NOMO-1 (cell line): ENCODE data around the gene SCRN1.

Experiments used
- DNase-seq, 2 experiments: peaks; one replicate each; lab custom pipeline; 2025; ENCODE audit not compliant: unreplicated experiment in 2 of 2; lab: John Stamatoyannopoulos, UW

Gene SCRN1, protein sequence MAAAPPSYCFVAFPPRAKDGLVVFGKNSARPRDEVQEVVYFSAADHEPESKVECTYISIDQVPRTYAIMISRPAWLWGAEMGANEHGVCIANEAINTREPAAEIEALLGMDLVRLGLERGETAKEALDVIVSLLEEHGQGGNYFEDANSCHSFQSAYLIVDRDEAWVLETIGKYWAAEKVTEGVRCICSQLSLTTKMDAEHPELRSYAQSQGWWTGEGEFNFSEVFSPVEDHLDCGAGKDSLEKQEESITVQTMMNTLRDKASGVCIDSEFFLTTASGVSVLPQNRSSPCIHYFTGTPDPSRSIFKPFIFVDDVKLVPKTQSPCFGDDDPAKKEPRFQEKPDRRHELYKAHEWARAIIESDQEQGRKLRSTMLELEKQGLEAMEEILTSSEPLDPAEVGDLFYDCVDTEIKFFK

DNA sequence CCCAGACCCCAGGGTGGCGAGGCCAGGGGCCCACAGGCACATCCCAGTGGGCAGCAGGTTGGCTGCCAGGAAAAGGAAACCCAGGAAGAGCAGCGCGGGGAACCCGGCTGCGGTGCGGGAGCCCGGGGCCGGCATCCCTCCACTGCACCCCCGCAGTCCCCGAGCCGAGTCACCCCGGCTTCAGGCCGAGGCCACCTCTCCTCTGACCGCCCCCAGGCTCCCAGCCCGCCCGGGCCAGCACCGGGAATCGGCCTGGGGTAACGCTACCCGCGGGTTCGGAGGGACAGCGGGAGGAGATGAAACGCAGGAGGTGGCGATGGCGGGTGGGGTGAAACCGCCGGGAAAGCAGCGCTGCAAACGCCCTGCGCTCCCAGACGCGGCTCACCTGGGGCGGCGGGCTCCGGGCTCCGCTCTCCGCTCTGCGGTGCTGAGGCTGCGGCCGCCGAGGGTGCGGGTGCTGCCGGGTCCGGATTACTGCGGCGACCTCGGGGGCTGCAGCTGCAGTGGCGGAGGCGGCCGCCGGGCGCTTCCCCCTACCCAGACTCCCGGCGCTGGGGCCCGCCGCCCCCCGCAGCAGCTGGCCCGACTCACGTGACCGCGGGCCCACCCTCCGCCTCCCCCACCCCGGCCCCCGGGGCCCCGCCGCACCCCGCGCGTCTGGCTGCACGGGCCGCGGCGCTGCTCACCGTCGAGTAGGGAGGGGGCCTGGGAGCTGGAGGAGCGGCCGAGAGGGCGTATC, at the start of gene SCRN1:
Gene SCRN1, minus strand, starts transcription at position 545 of the 739 bp plus-strand sequence. CDS start 20,734 bp downstream, outside the sequence.
- DNase-seq, result no peak

DNA sequence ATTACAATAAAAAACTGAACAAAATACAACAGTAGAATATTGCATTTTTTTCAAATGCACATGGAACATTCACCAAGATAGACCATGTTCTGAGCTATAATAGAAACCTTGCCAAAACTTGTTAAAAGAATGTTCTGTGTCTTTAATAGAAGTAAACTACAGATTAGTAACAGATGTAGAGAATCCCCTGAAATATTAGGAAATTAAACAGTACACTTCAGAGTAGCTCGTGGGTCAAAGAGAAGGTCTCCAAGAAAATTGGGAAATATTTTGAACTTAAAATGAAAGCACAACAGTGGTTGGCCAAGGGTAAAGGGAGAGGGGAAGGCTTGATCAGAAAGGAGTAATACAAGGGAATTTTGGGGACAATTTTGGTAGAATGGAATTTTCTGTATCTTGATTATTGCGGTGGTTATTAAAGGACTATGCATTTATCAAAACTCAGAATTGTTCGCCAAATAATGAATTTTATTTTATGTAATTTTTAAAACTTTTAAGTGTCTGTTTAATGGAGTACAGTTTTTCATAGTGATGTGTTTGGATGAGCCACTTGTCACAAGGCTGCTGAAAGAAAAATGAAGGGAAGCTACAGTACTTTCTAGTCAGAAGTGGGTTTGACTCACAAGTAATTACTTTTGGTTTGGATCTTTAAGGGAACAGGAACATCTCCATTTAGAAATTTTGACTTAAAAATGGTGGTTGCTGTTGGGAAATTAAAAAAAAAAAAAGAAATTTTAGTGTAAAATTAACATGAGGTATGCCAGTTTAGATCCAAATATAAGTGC, 48.8 kb upstream of the SCRN1 start:
- DNase-seq, result no peak

DNA sequence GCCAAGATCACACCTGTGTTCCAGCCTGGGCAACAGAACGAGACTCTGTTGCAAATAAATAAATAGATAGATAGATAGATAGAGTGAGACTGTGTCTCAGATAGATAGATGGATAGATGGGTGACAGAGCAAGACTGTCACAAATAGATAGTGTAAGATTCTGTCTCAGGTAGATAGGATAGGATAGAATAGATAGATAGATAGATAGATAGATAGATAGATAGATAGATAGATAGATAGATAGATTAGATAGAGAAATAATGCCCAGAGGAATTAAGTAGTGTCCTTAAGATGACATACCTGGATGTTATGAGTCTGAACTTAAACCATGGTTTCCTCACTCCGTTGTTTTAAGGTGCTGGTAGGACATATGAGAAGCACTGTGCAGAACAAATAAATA, 46.6 kb upstream of the SCRN1 start:
- DNase-seq, result no peak

DNA sequence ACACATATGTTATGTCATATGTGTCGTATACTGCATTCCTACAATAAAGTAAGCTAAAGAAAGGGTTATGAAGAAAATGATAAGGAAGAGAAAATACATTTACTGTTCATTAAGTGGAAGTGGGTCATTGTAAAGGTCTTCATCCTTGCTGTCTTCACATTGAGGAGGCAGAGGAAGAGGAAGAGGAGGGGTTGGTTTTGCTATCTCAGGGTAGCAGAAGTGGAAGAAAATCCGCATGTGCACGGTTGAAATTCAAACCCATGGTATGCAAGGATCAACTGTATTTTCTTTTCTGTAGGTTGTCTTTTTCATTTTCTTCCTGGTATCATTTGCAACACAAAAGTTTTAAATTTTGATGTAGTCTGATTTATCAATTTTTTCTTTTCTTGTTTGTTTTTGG, 44.9 kb upstream of the SCRN1 start:
- no peak for DNase-seq

DNA sequence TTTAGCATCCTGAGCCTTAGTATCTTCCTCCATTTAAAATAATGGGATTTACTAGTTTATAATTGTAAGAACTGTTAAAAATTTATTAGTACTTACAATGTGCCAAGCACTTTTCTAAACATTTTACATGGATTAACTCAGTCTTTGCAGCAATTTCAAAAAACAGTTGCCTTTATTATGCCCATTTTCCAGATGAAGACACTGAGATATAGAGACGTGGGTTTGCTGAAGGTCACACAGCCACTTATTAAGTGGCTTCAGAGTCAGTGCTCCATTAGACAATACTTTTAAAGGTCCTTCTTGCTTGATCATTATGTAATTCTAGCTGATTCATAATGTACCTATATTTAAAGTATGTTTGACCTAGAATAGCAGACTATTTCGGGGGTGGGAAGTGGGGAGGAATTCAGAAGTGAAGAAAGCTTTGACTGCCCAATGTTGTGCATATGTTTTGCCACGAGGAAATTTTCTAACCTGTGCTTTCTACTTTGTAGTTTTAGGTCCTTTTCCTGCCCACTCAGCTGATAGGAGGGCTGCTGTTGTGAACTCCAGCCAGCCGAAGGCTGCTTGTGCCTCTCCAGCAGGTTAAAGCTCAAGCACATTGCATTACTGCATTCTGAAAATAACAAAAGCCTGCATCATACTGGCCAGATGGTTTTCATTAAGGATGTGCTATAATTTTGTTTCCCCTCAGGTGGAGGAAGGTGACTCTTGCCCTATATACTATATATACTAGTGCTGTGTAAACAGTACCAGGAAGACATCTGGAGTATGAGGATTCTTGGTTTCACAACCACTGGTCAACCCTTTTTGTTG, 42.9 kb upstream of the SCRN1 start:
- peak in 1 of 2 experiments; percentile 18 for DNase-seq

DNA sequence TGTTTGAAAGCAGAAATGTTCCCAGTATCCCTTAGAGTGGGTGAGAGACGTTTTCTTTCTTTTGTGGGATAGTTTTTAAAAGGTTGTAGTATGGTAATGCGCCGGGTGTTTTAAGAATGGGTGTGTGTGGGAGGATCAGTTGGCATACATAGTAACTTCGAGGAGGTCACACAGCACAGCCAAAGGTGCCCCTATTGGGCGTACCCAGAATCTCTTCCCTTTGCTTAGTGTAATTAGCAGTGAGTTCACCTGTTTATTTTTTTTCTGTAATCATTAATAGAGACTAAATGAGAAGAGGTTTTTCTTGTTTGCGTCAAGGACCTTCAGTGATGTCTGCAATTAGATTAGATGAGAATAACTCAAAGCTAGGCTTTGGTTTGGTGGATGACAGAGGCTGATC, 40.1 kb upstream of the SCRN1 start:
- DNase-seq, result no peak

DNA sequence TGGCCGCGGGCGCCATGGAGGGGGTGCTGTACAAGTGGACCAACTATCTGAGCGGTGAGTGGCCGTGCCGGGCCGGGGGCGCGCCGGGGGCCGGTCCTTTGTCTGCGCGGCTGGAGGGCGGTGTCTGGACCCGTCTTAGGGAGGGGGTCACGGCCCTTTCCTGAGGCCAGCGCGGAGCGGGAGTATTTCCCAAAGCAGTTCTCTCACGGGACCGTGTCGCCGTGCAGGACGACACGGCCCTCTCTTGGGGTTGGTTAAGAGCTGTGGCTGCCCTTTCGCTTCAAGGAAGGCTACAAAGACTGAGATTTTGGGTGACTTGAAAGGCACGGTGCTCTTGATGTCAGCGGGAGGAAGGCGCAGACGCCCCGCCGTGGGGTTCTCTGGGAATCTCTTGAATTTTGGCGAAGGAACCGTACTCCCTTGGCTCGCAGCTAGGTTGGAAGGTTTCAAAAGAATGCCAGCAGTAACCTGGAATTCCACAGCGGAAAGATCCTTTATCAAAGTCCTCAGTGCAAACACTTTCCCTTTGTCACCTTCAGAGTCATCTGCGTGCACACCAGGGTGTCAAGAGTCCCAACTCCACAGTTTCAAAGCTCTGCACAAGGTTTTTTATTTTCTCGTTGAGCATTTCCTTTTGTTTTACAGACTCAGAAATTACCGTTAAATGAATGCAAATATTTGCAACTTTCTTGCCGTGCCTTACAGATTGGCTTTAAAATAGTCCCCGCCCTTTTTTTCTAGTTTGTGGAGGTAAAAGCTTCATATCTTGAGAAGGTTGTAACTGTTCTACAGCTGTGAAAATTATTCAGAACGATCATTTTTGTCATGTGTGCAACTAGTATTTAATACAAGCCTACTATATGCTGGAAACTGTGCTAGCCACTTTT, 39.4 kb upstream of the SCRN1 start:
- DNase-seq, result peak; percentile 20 to 37

DNA sequence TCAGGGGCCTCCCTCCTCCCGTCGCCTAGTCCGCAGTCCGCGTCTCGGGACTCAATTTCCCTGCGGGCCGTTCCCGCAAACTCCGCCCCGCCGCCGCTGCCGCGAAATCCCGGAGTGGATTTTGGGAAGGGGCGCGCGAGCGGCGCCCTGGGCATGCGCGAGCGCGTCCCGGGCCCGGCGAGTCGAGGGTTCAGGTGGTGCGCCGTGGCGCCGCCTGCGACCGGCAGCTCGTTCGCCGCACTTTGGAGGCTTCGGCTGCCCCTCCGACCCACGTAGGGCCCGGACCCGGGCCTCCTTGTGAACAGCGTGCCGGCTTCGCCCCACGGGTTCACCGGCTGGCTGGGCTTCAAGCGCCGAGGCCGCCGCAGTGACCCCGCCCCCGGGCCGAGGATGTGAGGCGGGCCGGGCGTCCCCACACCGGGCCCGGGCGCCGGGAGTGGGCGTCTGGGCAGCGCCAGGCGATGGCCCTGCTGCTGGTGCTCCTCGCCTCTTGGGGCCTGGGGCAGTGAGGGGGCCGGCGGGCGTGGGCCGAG, 38.7 kb upstream of the SCRN1 start, which contains the start of gene PLEKHA8:
Gene PLEKHA8, plus strand, starts transcription at position 197 of the 533 bp plus-strand sequence. CDS start 351 bp downstream, outside the sequence.
- peak; percentile 76 to 83 for DNase-seq

DNA sequence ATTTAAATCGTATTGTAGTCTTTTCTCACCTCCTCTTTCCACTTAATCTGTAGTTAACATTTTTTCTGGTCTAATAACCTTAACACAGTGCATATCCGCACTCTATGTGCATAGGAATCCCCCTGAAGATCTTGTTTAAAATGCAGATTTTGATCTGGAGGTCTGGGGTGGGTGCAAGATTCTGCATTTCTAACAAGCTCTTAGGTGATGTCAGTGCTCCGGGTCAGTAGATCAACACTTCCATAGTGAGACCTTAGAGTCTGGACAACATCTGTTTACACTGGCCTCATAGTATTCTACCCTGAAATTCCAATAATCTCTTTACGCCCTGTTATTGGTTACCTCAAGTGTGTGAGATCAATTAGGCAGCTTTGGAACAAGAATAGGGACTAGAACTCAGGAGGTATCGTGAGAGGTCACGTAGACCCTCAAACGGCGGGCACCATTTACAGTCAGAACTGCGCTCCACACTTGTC, 38.2 kb upstream of the SCRN1 start:
- DNase-seq, result peak in 1 of 2 experiments; percentile 40

DNA sequence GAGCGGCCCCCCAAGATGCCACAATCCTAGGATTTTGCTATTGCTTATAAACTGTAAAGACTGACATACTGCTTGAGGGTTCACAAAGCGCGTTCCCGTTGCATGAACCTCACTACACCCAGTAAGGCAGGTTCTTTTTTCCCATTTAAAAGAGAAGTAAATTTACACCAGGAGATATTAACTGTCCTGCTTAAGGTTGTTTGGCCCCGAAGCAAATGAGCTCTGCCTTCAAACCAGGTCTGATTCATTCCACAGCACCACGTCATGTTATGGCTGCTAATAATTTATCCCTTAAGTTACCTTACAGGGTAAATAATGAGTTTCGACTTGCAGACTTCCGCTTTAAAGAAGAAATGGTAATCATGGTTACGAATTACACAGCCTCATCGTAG, 37.5 kb upstream of the SCRN1 start:
- DNase-seq, result peak; percentile 50 to 62

DNA sequence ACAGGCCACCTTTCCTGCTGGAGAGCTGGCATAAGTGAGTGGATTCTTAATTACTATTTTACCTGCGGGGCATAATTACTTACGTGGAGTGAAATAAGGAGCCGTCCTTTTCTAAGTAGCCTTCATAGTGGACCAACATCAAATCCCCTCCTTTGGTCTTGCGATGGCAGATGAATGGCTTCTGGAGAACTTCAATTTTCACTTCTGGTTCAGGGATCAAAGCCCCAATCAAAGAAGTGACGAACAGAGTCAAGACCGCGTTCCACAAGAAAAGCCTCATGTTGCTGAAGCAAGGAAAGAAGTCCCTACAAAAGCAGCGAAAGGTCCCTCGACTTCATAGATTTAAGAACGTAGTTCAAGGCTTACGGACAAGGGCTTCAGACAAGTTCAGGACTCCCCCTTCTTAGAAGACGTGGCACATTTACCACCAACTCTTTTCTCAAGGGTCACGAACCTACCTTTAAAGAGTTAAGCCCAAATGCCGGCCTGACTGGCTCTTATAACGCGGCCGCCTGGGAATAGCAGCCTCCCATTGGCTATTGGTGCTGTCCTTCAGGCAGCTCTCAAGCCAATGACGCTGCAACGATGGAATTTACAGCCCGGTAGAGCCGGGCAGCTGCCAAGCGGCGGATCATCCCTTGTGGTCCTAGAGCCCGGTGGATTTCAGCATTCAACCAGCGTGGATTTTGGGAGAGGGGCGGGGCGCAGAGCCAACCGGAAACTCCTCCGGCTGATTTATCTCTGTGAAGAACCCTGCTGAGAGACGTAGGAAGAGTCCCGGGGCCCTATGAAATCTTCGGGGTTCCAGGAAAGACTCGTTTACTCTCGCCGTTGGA, 36.8 kb upstream of the SCRN1 start, which contains the start of gene FKBP14:
Gene FKBP14, minus strand, starts transcription at position 474 of the 836 bp plus-strand sequence. Its CDS starts 194 bp downstream, at position 280.
- peak; percentile 97 to 99 for DNase-seq

DNA sequence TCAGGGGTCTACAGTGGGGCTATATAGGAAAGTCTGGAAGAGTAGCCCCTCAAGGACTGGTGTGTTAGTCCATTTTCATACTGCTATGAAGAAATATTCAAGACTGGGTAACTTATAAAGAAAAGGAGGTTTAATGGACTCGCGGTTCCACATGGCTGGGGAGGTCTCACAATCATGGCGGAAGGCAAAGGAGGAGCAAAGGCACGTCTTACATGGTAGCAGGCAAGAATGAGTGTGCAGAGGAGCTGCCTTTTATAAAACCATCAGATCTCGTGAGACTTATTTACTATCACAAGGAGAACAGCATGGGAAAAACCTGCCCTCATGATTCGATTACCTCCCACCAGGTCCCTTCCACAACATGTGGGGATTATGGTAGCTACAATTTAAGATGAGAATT, 33.9 kb upstream of the SCRN1 start:
- DNase-seq, result no peak

DNA sequence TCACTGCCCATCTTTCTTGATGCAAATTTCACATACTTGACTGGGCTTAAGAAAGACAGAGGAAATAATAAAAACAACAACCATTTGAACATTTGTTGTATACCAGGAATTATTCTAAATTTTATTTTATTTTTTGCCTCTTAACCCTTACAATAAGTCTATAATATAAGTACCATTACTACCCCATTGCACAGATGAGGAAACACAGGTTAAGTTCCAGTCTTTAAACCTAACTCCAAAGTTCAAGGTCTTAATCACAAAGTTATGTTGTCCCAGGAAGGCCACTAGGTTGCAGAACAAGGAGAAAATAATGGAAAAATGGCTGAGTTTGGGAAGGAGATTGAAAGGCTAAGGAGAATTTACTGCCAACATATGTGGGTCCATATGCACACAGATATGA, 33.4 kb upstream of the SCRN1 start:
- no peak for DNase-seq

DNA sequence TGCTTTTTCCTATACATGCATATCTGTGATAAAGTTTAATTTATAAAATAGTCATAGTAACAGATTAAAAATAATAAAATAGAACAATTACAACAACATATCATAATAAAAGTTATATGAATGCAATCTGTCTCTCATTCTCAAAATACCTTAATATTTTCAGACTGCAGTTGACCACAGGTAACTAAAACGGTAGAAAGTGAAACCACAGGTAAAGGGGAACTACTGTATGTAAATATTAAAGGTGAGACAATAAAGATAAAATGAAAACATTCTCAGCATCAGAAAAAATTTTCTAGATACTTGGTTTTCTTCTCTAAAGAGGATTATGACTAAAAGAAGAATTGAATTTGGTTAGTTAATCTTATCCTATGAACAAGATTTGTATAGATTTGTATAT, 30.9 kb upstream of the SCRN1 start:
- DNase-seq, result no peak

DNA sequence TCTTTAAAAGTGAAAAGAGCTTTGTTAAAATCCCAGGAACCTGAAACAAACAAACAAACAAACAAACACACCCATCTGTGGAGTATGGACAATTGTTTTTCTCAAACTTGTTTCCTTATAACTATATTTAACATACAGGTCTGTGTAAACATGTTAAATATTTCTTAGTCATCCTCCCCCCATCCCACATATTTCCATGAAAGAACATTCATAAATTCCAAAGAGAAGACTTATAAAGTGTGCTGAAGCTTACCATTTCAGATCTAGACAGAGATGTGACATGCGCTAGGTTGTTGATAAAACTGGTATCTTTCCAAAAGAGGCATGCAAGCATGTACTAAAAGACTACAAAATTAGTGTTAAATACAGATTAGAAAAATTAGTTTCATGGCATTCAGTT, 30.4 kb upstream of the SCRN1 start:
- DNase-seq, result no peak

DNA sequence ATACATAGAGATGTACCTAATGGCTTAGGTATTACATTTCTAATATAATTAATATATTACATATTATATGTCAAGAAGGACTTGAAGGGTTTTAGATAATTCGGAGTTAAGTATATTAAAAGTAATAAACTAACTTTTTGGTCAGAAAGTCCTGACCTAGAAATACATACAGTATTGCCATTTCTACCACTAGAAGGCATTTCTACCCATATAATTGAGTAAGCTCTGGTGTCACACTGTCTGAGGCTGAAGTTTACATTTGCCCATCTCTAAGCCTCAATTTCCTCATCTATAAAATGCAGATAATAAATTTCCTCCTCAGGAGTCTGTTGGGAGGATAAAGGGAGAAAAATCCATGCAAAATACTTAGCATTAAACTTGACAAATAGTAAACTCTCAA, 29.8 kb upstream of the SCRN1 start:
- DNase-seq, result no peak

DNA sequence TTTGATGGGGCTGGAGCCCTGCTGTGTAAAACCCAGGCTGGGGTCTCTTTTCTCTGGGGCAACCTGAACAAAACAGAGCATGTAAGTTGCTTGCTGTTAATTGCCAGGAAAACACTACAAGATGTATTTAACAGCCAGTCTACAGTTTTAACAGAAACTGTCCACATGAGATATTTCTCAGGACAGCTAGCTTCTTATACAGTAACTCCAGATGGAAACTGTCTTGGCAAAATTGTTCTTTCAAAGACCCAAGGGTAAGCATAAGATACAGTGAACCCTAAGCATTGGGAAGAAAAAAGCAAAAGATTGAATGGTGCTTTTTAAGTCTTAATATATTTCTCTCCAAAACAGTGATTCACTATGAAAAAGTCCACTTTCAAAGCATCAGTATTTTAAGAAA, 28.9 kb upstream of the SCRN1 start:
- no peak for DNase-seq

DNA sequence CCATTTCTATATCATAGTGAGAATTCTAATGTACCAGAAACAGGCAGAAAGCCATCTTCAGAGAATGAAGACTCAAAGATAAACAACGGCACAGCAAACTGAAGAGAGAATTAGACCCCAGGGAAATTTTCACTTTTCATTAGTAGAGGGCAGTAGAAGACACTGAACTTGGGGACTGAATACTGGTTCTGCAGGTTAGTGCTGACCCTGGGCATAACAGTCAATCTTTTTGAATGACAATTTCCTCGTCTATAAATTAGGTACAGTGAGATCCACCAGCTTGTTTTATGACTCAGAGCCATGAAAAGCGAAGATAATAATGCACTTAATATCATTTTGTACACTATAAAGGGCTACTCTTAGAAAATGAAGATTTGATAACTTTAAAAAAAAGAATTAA, 23.2 kb upstream of the SCRN1 start:
- DNase-seq, result no peak
